GM12878 (cell line): ENCODE measurements around the gene PYGB. TPM values are rescaled to one million over a fixed set of nuclear protein-coding genes. Genes with fewer than 3 reads are reported as not detected.

Experiments used
- ATAC-seq: fragments of 200-7000 bp; cut with Tn5 transposase; 3 replicates; pipeline ENCODE4 v1.9.1; 2020; ENCODE audit warnings: mild to moderate bottlenecking, moderate library complexity
- BruUV-seq: library from RNA; stranded (reverse); fragments of 400-500 nt; replicated peaks from 2 replicates; lab custom pipeline; 2021; lab: Mats Ljungman, UMichigan
- CTCF ChIA-PET: fragments of 300-600 bp; sonication (Branson Sonifier 250); formaldehyde crosslinking; extraction: SDS; loops from one replicate; lab custom pipeline; 2021; ENCODE audit warnings: inconsistent platforms; lab: Yijun Ruan, JAX
- POLR2A ChIA-PET: fragments of 350-600 bp; formaldehyde crosslinking; extraction: SDS; loops from one replicate; lab custom pipeline; 2021; ENCODE audit warnings: inconsistent platforms; lab: Charles Lee
- RAD21 ChIA-PET: fragments of 300-600 bp; sonication (Branson Sonifier 250); formaldehyde crosslinking; loops from one replicate; lab custom pipeline; 2023; ENCODE audit warnings: antibody characterized with exemption; ENCODE audit not compliant: unreplicated experiment; lab: Charles Lee
- SMC1A ChIA-PET: fragments of 300-600 bp; sonication (Branson Sonifier 250); formaldehyde crosslinking; loops from one replicate; lab custom pipeline; 2023; ENCODE audit not compliant: unreplicated experiment, uncharacterized antibody; lab: Charles Lee
- DNase-seq: peaks from one replicate; pipeline ENCODE4 v3.0.0-alpha.2; 2011; ENCODE audit warnings: low read depth, low spot score
- FAIRE-seq: peaks from 3 replicates; lab custom pipeline; 2011; peaks lifted over from hg19 to GRCh38; lab: Jason Lieb, UNC
- H2AFZ ChIP-seq: 2 replicates; pipeline ENCODE4 v1.6.0; 2011; ENCODE audit warnings: low read depth, low read length, control low read depth; ENCODE audit not compliant: control insufficient read depth
- H3K27ac ChIP-seq: 2 replicates; pipeline ENCODE4 v1.5.1; 2011; ENCODE audit warnings: control low read depth; ENCODE audit not compliant: control insufficient read depth, insufficient read depth
- H3K27me3 ChIP-seq, 2 experiments: replicated peaks in 1 of 2; 2 replicates each; pipeline versions ENCODE4 v1.6.0 to v1.6.1; 2011; ENCODE audit warnings: low read length in 1 of 2; ENCODE audit not compliant: control insufficient read depth in 2 of 2, insufficient read depth in 2 of 2
- H3K36me3 ChIP-seq, 2 experiments: 2 replicates each; pipeline ENCODE4 v1.5.1; 2011; ENCODE audit warnings: low read length in 1 of 2; ENCODE audit not compliant: control insufficient read depth in 2 of 2, insufficient read depth in 2 of 2
- H3K4me1 ChIP-seq: 2 replicates; pipeline ENCODE4 v1.6.1; 2011; ENCODE audit warnings: mild to moderate bottlenecking, low read length, moderate library complexity, mixed read lengths; ENCODE audit not compliant: control insufficient read depth, insufficient read depth
- H3K4me2 ChIP-seq: 2 replicates; pipeline ENCODE4 v1.6.0; 2011; ENCODE audit warnings: control low read depth; ENCODE audit not compliant: control insufficient read depth, insufficient read depth
- H3K4me3 ChIP-seq: fragments of 200-600 bp; sonication (generic); 2 replicates; pipeline ENCODE4 v1.5.1; 2016
- H3K79me2 ChIP-seq: 2 replicates; pipeline ENCODE4 v1.6.0; 2011; ENCODE audit warnings: low read length; ENCODE audit not compliant: control insufficient read depth, insufficient read depth
- H3K9ac ChIP-seq: 2 replicates; pipeline ENCODE4 v1.8.0; 2011; ENCODE audit warnings: low read length, control low read depth, mixed read lengths; ENCODE audit not compliant: control insufficient read depth, insufficient read depth
- H3K9me3 ChIP-seq: replicated peaks from 3 replicates; pipeline ENCODE4 v1.5.1; 2011; ENCODE audit warnings: mild to moderate bottlenecking, low read length; ENCODE audit not compliant: control insufficient read depth, insufficient read depth
- H4K20me1 ChIP-seq: 2 replicates; pipeline ENCODE4 v1.6.0; 2011; ENCODE audit not compliant: control insufficient read depth, insufficient read depth
- CBX5 ChIP-seq: sonication (generic); IDR thresholded peaks from 2 replicates; pipeline ENCODE4 v1.6.1; 2016; ENCODE audit warnings: low read depth, moderate library complexity, mild to moderate bottlenecking, inconsistent platforms
- CTCF ChIP-seq, 3 experiments: IDR thresholded peaks in 2 of 3; conservative IDR thresholded peaks in 1 of 3; 2 replicates each; pipeline ENCODE4 v1.5.1; 2011; ENCODE audit warnings: low read depth in 3 of 3, low read length in 3 of 3, mild to moderate bottlenecking in 3 of 3, control low read depth in 2 of 3, moderate library complexity in 2 of 3, inconsistent platforms in 1 of 3, mixed read lengths in 1 of 3; ENCODE audit not compliant: control insufficient read depth in 2 of 3, insufficient read depth in 1 of 3; ENCODE audit errors: extremely low read depth in 1 of 3
- KAT2A ChIP-seq: conservative IDR thresholded peaks from 2 replicates; pipeline ENCODE4 v1.6.1; 2011; ENCODE audit warnings: low read depth, low read length; ENCODE audit not compliant: control insufficient read depth
- KDM1A ChIP-seq: fragments of 200-600 bp; sonication (generic); IDR thresholded peaks from 2 replicates; pipeline ENCODE4 v1.6.1; 2016; ENCODE audit warnings: borderline replicate concordance
- LARP7 ChIP-seq: fragments of 450-650 bp; IDR thresholded peaks from 2 replicates; pipeline ENCODE4 v1.6.1; 2017; ENCODE audit warnings: mild to moderate bottlenecking
- MYB ChIP-seq: fragments of 150-350 bp; IDR thresholded peaks from 2 replicates; pipeline ENCODE4 v1.6.1; 2014; ENCODE audit warnings: mild to moderate bottlenecking, low read depth, low read length, borderline replicate concordance
- PKNOX1 ChIP-seq: fragments of 450-650 bp; IDR thresholded peaks from 2 replicates; pipeline ENCODE4 v1.6.1; 2016; ENCODE audit warnings: mild to moderate bottlenecking
- RAD21 ChIP-seq: IDR thresholded peaks from 2 replicates; pipeline ENCODE4 v1.6.1; 2011; ENCODE audit warnings: mild to moderate bottlenecking, low read depth, low read length, moderate library complexity; ENCODE audit not compliant: insufficient read depth
- RAD51 ChIP-seq: fragments of 450-650 bp; IDR thresholded peaks from 2 replicates; pipeline ENCODE4 v1.6.1; 2016; ENCODE audit warnings: moderate library complexity, mild to moderate bottlenecking, inconsistent platforms
- RB1 ChIP-seq: fragments of 450-650 bp; formaldehyde crosslinking; IDR thresholded peaks from 2 replicates; pipeline ENCODE4 v1.6.1; 2017; ENCODE audit warnings: mild to moderate bottlenecking, borderline replicate concordance
- SP1 ChIP-seq: IDR thresholded peaks from one replicate; pipeline ENCODE4 v1.6.1; 2011; ENCODE audit warnings: low read depth, low read length
- TCF3 ChIP-seq: IDR thresholded peaks from 2 replicates; pipeline ENCODE4 v1.6.1; 2012; ENCODE audit warnings: low read depth, mild to moderate bottlenecking, low read length, borderline replicate concordance; ENCODE audit not compliant: insufficient read depth
- ZBED1 ChIP-seq: IDR thresholded peaks from 2 replicates; pipeline ENCODE4 v1.6.1; 2016; ENCODE audit warnings: borderline replicate concordance
- ZNF207 ChIP-seq: fragments of 450-650 bp; IDR thresholded peaks from 2 replicates; pipeline ENCODE4 v1.6.1; 2014; ENCODE audit warnings: antibody characterized with exemption, mild to moderate bottlenecking, borderline replicate concordance
- WGBS: methylation state at CpG from one replicate; pipeline ENCODE4 v1.1.6; 2016; ENCODE audit warnings: low lambda C conversion rate; ENCODE audit not compliant: insufficient replicate concordance, insufficient coverage; ENCODE audit errors: missing lambda C conversion rate; 5-methylcytosine and 5-hydroxymethylcytosine counted together
- in situ Hi-C: fragments of 300-500 bp; cut with MboI; formaldehyde crosslinking; loops from 9 replicates; pipeline ENCODE4 v1.14.3; 2018; ENCODE audit warnings: mixed read lengths
- intact Hi-C: fragments of 100-400 bp; cut with micrococcal nuclease; formaldehyde crosslinking; loops from one replicate; pipeline ENCODE4 v1.14.2; 2022; ENCODE audit not compliant: unreplicated experiment
- polyA plus RNA-seq, 11 experiments: library from polyadenylated mRNA; depleted of rRNA in 4 of 11; unstranded in 6 of 11; stranded (reverse) in 5 of 11; fragments of >200 nt; fragmentation: Nextera tagmentation in 4 of 11; fragmentation: Illumina TruSeq in 1 of 11; extraction: Ambion mirVana in 4 of 11; extraction: Trizol in 1 of 11; gene quantifications; 1 replicate in 1 of 11; 2 replicates in 10 of 11; pipeline versions ENCODE4 v1.2.1 to v1.2.3, GENCODE V29; 2011 to 2016; ENCODE audit warnings: inconsistent platforms in 2 of 11, missing spikeins in 2 of 11, low read depth in 1 of 11
- total RNA-seq, 4 experiments: library from RNA; depleted of rRNA in 3 of 4; stranded (reverse); fragments of >200 nt in 3 of 4; fragmentation: Illumina TruSeq in 1 of 4; extraction: Trizol in 1 of 4; gene quantifications; 2 replicates each; pipeline versions ENCODE4 v1.2.1 to v1.2.3, GENCODE V29; 2013 to 2021

PYGB gene
- total and polyA plus RNA-seq, 10 of the 15 experiments (the other 5 are each of a cell fraction or from before 2014, with no cell fraction given): 0.34 to 33.5 (median 21.8) TPM

GRCh38 chr20:25296094-25297093 is 48.5 kb downstream of the PYGB start:
- Histone ChIP-seq H3K9me3 (no peaks in the 10 kb centered on the region), H3K4me2 (peak overlapping the region; percentile 87), H3K27me3 (no peaks in the 10 kb centered on the region), H3K4me3 (peak overlapping the region; percentile 13; the same call in 1 of the 2 replicates), H3K4me1 (peaks cover 41% of the 10 kb centered on the region), H4K20me1 (no peaks in the 10 kb centered on the region), H3K79me2 (no peaks in the 10 kb centered on the region), H2AFZ (no peak overlapping the region), H3K27ac (peak overlapping the region; percentile 98), H3K9ac (peak overlapping the region; percentile 71), H3K36me3 (peaks cover 0 to 6% of the 10 kb centered on the region in 2 experiments; a peak in 3 of 4 replicates)
- DNase-seq (no peak), ATAC-seq (peak; percentile 57), FAIRE-seq (peak; percentile 27)
- BruUV-seq: no TSS peak
- ChIA-PET RAD21 (interaction anchor here (1.0 to 4.9 kb wide), 6 partner anchors 13 to 103 kb away, joined by 3 to 59 read pairs (median 4); no protein-coding TSS in a partner anchor), SMC1A (interaction anchor here (0.6 to 3.5 kb wide), 7 partner anchors 15 to 111 kb away, joined by 3 to 53 read pairs (median 3); partner anchors contain the start of gene GINS1), CTCF (interaction anchor here (0.7 to 5.1 kb wide), 9 partner anchors 8 to 110 kb away, joined by 3 to 95 read pairs (median 4); partner anchors contain the start of gene GINS1), POLR2A (interaction anchor here (1.1 kb wide), 1 partner anchor 22 kb away, joined by 6 read pairs; no protein-coding TSS in a partner anchor)
- TF ChIP-seq ZBED1: no peak
- TF ChIP-seq SP1: no peak
- TF ChIP-seq CTCF (IDR thresholded peaks at IDR 0.05 in 2 of 3, conservative IDR thresholded peaks at IDR 0.05 in 1 of 3; ENCODE audit: control insufficient read depth in 2 of 3, extremely low read depth in 1 of 3, insufficient read depth in 1 of 3, low read depth in 3 of 3, low read length in 3 of 3): peak; percentile 31 to 57 (median 33); a peak in 4 of 6 replicates
- TF ChIP-seq KAT2A: no peak
- no peak for TF ChIP-seq CBX5
- no peak for TF ChIP-seq MYB
- 0 out of 2 replicates have a peak, but pooled peaks have one; percentile 34 for TF ChIP-seq LARP7
- TF ChIP-seq RAD21: peak; percentile 41
- no peak for TF ChIP-seq KDM1A
- TF ChIP-seq PKNOX1: no peak
- no peak for TF ChIP-seq RB1
- 0 out of 2 replicates have a peak, but pooled peaks have one; percentile 6 for TF ChIP-seq TCF3
- TF ChIP-seq RAD51: no peak
- no peak for TF ChIP-seq ZNF207
- in situ Hi-C loops (loop anchor here (5.0 to 10.0 kb wide), 2 partner anchors 96 to 452 kb away; partner anchors contain the start of gene ABHD12), intact Hi-C loops (no loop called here)
- WGBS: 91% methylated on average over 24 of the region's 24 CpGs
